HG03103 (cell line): Measurements from ENCODE around the gene SLC6A2.

Source experiments
- ATAC-seq: cut with Tn5 transposase; IDR thresholded peaks from one replicate; pipeline ENCODE4 v1.9.1; 2021; ENCODE audit warnings: low read depth; ENCODE audit not compliant: unreplicated experiment

SLC6A2 gene

DNA sequence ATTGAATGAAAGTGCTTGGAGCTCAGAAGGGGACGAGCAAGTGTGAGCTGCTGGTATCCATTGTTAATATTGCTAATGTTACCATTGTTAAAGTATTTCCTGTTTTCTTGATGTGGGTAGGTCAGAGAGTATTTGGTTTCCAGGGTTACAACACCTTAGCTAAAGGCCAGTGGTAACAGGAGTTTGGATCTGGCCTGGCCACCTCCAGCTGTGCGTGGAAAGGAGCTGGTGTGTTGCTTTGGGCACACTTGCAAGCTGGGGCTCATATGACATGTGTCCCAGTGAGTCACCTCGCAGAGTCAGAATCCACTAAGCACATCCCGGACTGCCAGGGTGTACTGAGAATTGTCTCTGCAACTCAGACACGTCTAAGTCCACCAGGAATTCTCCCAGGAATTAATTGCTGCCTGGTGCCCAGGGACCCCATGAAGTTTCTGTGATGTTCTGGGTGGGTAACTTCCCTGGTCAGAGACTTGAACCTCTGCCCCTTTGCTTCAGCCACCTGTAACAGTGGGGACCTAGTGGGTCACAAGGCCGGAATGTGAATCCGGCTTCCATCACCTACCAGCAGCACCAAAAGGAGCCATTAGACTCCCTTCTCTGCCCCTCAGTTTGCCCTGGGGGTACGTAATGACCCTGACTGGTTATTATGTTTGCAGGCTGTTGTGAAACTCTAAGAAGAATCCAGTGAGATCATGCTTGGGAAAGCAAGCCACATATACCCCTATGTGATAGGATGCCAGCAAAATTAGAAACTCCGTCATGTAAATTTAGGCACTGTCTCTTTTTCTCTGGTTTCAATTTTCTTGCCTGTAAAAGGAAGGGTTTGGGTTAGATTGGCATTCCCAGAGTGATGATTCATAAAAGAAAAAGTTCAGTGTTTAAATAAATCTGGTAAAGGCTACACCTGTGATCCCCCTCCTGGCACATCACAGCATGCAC is 12.8 kb downstream of the SLC6A2 start:
- no peak for ATAC-seq

DNA sequence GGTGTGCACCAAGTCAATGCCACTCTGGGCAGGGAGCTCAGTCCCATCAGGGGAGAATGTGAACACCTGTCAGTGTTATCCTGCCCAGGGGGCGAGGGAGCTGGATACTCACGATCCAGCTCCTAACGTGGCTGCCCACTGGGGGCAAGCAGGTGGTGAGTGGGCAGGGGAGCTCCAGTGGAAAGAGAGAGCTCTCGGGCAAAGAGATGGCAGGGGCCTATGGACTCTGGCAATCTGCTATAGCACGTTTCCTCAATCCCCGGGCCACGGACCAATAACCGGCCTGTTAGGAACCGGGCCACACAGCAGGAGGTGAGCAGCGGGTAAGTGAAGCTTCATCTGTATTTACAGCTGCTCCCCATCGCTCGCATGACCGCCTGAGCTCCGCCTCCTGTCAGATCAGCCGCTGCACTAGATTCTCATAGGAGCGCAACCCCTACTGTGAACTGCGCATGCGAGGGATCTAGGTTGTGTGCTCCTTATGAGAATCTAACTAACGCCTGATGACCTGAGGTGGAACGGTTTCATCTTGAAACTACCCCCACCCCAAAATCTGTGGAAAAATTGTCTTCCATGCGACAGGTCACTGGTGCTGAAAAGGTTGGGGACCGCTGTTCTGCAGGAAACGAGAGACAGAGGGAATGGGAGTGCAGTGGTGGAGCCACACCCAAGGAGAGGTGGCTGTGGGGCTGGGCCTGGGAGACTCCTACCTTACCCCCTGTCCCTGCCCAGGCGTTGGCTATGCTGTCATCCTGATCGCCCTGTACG is 15.6 kb downstream of the SLC6A2 start:
- ATAC-seq, result no peak

DNA sequence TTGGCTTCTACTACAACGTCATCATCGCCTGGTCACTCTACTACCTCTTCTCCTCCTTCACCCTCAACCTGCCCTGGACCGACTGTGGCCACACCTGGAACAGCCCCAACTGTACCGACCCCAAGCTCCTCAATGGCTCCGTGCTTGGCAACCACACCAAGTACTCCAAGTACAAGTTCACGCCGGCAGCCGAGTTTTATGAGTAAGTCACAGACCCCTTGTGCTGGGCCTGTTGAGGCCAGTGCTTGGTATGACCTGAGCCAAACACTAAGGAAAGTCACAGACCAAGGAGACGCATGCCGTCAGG is 16.1 kb downstream of the SLC6A2 start:
- ATAC-seq, result no peak

DNA sequence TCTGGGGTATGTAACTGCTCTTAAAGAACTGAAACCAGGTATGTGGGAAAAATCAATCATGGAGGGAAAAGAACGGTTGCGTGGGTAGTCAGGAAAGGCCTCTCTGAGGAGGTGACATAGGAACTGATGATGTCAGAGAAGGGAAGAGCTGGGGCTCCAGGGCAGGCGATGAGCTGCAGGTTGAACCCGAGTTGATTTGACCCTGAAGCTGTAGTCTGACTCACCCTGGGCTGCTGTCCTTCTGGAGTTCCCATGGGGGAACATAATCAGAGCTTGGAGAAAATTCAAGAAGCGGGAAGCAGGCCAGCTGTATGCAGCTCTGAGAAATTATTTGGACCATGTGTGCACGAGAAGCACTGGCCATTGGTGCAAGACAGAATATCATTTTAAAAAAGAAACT is 16.7 kb downstream of the SLC6A2 start:
- no peak for ATAC-seq

DNA sequence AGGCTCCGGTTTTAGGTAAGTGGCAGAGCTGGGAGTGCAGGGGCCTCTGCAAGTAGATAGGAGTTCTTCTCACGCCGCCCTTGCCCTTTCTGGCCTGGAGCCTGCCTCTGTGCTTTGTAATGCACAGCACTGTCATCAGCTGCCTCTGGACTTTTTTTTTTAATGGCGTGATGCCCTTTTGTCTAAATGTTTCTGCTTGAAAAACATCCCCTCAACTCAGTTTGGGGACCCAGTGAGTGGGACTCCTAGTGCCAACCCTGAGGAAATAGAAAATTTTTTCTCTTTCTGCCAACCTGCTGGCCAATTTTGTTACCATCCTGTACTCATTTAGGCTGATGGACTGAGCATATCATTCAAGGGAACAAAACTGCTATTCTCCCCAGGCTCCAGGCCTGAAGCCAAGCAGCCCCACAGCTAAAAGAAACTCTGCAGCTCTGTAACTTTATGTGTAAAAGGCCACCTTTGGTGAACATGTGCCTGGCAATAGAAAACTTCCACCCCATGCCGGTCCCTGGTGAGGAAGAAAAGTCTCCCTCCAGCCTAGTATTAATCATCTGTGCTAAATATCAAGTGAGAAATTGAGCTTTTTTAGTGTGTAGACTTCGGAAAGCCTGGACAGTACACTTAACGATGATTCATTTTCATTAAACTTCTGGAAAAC is 22.5 kb downstream of the SLC6A2 start:
- no peak for ATAC-seq

DNA sequence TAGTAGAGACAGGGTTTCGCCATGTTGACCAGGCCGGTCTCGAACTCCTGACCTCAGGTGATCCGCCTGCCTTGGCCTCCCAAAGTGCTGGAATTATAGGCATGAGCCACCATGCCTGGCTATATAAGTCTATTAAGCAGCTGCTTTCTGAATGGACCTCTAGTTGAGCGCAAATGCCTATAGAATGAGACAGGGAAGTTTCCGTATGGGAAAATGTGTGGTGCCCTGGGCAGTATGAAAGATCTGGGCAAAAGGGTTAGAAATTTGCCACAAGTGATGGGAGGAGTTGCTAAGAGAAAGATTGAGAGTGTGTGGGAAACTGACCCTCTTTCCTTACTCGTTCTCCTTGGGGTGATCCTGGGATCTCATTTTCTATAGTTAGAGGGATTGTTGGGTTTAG is 26.3 kb downstream of the SLC6A2 start:
- no peak for ATAC-seq

DNA sequence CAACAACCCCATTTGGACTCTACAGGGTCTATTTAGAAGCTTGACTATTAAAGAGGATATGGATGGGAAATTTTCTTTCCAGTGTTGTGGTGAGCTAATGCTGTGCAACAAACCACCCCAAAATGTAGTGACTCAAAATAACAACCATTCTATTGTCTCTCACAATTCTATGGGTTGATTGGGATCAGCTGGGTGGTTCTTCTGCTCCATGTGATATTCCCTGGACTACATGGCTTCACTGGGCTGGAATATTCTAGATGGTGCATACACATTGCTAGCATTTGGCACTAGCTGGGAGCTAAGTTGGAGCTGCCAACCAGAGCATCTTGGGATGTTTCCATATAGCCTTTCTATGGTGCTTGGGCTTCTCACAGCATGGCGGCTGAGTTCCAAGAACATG is 30.2 kb downstream of the SLC6A2 start:
- ATAC-seq, result no peak

DNA sequence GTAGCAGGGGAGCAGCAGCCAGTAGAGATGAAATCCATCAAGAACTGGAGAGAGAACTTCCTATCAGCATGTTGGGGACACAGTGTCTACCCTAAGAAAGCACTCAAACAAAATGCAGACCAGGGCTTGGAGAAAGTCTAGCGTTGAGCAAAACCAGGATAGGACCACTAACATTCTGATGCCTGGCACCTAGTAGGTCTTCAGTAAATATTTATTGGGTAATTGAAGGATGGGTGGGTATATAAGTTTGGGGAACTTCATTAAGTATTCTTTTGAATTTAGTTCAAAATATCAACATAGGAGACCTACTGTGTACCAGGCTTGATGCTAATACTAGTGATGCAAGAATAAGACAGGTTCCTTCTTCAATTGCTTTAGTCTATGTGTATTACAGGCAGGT is 30.9 kb downstream of the SLC6A2 start:
- ATAC-seq, result no peak

DNA sequence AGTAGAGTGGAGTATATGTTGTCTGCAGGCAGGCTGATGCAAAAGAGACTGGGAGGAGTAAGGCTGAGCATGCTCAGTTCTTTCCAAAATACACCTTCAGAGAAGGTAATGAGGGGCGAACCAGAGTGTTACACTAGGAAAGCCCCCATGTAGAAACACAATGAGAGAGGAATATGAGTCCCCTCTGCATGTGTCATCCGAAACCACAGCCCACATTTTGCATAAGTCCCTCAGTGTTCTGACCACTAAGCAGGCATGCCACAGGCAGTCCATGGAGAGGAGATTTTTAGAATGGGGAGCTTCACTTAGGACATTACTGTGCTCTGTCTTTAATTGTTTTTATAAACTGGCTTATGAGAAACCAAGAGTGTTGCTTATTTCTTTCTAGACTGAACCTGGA is 32.0 kb downstream of the SLC6A2 start:
- ATAC-seq, result no peak

DNA sequence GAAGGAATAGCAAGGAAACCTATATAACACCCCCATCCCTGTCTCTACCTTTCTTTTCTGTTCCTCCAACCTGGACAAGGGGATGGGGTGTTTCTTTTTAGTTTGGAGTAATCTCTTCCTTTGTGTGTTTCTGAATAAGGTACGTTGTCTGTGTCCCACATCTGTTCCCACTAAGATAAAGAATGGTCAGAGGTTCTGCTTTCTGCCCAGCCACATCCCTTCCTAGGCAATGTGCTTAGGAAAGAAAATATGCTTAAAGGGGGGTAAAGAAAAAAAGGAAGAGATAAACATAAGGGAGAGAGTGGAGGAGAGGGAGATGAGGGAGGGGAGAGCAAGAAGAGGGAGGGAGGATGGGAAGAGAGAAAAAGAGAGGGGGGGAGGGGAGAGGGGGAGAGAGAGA is 35.1 kb downstream of the SLC6A2 start:
- no peak for ATAC-seq

DNA sequence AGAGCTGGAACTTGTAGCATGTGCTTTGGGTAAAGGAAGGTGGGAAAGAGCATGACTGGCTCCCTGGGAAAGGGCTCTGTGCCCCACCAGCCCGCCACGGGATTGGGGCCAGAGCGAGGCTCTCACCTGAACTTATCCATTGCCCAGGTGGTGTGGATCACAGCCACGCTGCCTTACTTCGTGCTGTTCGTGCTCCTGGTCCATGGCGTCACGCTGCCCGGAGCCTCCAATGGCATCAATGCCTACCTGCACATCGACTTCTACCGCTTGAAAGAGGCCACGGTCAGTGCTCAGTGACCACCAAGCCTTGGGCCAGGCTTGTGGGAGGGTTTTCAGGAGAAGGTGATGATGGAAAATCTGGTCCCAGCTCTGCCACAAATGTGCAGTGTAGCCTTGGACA is 36.0 kb downstream of the SLC6A2 start:
- ATAC-seq, result no peak

DNA sequence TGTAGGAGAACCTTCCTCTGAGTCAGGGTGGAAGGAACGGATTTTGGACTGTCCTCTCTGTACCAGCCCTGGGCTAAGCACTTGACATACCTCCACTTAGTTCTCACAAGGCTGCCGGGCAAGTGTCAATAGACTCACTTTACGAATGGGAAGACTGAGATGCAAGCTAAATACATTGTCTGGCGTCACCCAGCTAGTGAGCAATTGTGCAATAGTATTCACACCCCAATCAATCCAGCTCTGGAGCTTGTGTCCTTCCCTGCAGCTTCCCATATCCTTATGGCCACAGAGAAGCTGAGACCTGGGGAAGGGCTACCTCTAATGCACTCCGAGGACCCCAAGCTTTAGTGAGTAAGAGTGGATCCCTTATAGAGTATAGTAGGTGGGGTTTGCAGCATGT is 39.8 kb downstream of the SLC6A2 start:
- no peak for ATAC-seq

DNA sequence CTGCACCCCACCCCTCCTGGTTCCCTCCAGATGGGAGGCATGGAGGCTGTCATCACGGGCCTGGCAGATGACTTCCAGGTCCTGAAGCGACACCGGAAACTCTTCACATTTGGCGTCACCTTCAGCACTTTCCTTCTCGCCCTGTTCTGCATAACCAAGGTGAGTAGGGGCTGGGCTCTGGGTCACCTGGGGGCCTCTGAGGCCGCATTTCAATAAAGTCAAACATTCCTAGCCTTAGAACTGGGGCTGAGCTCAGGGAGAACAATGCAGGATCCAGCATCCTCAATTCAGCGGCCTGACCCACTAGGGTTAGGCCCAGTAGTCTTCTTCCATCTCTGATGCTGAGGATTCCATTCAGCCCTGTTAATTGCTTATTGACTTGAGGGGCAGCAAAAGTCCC is 42.1 kb downstream of the SLC6A2 start:
- no peak for ATAC-seq

DNA sequence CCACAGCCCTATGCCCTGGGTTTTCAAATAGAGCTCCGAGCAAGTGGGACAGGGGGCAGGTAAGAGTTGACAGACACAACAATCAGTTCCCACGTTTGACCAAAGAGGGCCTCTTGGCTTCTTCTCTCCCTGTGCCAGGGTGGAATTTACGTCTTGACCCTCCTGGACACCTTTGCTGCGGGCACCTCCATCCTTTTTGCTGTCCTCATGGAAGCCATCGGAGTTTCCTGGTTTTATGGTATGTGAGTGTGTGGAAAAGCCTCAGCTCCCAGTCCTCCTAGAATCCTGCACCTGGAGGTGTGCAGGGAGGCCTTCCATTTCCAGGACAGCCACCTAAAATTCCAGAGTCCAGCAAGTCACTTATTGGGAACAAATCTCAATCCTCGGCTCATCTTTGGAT is 42.5 kb downstream of the SLC6A2 start:
- ATAC-seq, result no peak

DNA sequence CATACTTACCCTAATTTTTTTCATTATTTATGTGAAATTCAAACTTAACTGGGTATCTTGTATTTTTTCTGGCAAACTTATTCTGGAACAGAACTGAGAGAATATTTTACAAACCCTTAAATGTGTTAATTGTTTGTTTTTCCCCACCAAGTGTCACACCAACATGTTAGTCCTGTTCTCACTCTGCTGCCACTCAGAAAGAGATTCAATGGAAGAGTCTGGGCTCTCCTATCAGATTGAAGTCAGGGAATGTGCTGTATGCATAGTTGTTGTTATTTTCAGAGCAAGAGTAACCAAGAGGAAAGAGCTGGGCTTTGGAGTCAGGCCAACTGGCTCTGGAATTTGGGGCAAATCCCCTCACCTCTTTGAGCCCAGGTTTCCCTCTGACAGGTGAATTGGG is 43.2 kb downstream of the SLC6A2 start:
- no peak for ATAC-seq

DNA sequence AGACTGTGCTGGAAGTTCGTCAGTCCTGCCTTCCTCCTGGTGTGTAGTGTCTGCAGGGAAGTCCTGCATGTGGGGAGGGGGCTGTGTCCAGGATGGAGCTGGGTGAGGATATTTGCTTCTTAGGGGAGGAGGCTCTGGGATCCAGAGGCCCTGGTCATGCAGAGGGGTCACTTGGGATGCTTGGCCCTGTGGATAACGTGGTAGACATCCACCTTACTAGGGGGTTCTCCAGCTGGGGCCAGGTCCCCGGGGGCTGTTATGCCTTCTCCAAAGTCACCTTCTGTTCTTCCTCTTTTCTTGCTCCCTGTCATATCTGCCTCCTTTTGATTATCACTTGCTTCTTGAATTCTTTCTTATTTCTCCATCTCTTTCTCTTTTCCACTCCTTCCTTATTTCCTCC is 43.8 kb downstream of the SLC6A2 start:
- no peak for ATAC-seq

DNA sequence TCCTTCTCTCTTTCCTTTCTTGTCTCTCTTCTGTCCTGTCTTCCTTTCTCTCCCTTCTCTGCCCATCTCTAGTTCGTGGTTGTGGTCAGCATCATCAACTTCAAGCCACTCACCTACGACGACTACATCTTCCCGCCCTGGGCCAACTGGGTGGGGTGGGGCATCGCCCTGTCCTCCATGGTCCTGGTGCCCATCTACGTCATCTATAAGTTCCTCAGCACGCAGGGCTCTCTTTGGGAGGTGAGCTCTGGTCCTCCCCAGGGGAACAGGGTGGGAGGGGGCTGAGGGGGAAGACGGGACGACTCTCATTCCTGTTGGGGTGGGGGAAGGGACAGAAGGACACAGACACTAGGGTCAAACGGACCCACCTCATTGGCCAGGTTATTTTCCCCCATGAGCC is 44.3 kb downstream of the SLC6A2 start:
- no peak for ATAC-seq

DNA sequence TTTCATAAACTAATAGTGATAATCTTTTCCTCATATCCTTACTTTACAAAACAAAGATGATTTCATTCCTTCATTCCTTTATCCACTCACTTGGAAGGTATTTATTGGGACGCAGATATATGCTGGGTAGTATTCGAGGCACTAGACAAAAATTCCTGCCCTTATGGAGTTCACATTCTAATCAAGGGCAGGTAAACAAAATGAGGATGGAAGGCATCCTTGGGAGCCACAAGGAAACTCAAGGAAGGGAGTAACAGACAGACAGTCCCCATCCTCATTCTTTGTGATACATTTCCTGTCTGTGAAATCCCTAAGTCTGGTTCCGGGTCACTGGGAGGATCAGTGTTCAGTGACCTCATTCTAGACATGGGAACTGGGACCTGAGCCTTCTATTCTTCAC is 45.2 kb downstream of the SLC6A2 start:
- ATAC-seq, result no peak

DNA sequence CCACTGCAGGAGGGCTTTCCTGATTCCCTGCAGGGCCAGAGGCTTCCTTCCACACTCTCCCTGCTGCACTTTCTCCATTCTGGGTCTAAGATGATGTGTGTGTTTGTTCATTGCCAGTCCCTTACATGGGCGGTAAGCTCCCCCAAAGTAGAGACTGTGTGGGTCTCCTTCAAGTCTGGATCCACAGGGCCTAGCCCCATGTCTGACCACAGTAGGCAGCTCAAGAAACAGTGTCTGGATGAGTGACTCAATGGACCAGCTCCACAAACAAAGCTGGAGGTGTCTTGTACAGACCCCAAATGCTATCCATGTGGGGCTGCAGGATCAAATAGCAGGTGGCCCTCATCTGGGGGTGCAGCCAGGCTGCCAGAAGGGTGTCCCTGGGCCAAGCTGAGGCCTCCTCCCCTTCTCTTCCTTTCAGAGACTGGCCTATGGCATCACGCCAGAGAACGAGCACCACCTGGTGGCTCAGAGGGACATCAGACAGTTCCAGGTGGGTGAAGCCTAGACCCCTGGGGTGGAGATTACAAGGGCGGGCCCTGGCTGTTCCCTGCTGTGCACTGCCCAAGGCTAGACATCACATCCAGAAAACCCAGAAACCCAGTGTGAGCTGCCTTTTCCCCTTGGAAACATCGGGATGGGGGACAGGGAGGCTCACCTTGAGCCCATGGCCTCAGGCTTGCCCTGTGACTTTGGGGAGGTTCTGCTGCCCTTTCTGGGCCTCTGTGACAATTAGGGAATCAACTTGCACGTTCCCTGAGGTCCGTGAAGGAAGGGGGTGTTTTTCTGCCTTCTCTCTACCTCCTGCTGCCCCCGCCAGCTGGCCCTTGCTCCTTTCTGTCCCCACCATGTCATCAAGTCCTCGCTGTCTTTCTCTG is 45.9 kb downstream of the SLC6A2 start:
- no peak for ATAC-seq
